Inflammatory macrophage treated with lipopolysaccharide for 1 hour (primary cell): Measurements from ENCODE around the gene UMODL1.

ENCODE experiments used
- DNase-seq, 2 donors: peaks; one replicate each; pipeline ENCODE4 v3.0.0-alpha.2; 2020 to 2022

The UMODL1 gene

DNA sequence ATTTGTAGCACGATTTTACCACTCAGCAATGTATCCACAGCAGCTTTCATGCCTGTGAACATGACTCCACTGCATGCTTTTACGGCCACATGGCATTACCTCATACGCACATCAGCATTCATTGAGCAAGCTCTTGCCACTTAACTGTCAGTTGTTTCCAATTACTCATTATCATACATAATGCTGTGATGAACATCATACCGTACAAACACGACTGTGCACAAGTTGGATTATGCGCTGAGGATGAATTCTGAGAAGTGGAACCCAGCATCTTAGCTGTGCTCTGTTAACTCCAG, 9.6 kb downstream of the UMODL1 start:
- peak; percentile 89 to 95 for DNase-seq

DNA sequence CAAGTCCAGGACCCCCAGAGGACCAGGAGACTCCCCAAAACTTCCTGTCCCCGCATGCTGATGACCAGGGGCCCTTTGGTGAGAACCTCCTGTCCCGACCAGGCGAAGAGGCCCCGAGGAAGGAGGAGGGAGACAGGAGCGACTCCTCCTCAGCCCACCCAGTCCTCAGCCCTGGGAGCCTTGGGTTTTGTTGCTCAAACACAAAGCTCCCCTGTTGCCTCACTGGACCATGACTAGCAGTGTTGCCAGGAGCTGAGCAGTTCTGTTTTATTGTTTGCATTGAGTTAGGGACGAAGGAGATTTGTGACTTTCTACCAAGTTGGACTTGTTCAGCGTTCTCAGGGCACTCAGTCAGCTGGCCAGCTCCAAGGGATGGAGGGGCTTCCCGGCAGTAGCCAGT, 10.0 kb downstream of the UMODL1 start:
- DNase-seq, result peak; percentile 77 to 93

DNA sequence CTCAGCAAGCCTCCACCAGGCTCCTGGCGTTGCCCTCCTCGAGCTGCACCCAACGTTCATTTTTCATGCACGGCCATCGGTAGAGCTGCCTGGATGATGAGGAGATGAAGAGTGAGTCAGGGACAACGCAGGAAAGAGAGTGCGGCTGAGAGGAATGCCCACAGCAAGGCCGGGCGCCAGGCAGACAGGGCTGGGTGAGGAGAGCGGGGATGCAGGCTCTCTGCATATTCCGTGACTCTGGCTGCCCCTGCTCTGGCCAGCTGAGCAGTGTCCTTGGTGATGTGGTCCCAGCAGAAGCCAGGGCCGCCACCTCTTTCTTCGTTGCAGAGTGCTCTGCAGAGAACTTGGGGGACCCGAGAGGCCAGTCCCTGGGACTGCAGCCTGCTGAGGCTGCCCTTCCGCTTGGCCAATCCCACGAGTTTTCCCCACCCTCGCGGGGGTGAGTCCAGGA, 10.8 kb downstream of the UMODL1 start:
- DNase-seq, result no peak

DNA sequence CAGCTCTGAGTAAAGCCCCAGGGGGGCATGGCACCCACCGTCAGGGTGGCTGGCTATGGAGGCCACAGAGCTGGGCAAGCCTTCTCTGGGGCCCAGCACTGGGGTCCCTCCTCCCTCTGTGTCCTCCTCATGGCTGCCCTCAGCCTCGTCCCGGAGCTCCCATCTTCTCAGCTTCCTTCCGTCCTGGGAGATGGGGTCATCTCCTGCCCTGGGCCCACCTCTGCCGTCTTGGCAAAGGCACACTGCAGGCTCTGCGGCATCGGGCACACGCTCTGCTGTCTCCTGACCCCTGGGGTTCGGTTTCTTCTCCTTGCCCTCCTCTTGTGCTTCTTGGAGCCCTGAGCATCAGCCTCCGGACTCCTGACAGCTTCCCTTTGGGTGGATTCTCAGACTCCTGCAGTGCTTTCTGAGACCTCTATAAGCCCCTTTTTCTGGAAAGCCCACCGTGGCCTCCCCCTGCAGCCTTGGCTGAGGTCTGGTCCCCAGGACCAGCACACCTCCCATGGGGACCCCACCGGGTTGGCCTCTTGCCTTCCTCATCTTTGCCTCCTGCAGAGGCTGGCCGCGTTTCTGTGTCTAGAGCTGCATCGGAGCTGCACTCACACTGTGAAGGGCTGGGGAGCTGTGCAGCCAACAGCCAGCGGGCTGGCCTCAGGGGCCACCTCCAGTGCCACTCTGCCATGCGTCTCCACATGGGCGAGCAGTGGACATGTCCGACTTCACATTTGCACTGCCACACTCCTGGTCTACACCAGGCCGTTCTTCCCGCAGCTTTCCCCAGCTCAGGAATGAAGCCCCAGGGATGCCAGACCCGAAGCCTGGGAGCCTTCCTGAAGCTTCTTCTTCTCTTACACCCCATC, 11.6 kb downstream of the UMODL1 start:
- no peak for DNase-seq

DNA sequence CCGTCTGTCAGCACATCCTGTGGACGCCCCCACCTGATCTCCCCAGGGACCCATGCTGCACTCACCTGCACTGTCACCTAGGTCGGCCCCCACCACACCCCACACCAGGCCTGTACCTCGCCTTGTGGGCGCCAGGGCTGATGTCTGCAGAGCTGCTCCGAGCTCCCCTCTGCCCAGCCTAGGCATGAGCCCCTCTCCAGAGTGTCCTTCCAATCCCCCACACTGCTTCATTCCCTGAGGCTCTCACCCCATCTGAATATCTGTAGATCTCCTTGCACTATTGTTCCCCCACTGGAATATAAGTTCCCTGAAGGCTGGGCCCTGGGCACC, 12.2 kb downstream of the UMODL1 start:
- DNase-seq, result no peak

DNA sequence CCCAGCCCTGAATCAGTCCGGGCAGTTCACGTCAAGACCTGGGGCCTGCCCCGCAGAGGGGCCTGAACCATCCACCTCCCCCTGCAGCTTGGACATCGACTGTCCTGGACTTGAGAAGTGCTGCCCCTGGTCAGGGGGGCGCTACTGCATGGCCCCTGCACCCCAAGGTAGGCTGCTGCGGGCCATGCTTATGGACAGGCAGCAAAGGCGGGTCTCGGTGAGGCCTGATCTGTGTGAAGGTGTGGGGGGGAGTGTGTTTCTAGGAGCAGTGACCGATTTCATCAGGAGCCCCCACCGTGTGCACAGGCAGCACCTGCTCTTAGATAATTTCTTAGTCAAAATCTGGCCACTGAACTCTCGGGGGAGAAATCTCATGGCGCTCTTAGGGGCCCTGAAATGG, 13.0 kb downstream of the UMODL1 start:
- no peak for DNase-seq

DNA sequence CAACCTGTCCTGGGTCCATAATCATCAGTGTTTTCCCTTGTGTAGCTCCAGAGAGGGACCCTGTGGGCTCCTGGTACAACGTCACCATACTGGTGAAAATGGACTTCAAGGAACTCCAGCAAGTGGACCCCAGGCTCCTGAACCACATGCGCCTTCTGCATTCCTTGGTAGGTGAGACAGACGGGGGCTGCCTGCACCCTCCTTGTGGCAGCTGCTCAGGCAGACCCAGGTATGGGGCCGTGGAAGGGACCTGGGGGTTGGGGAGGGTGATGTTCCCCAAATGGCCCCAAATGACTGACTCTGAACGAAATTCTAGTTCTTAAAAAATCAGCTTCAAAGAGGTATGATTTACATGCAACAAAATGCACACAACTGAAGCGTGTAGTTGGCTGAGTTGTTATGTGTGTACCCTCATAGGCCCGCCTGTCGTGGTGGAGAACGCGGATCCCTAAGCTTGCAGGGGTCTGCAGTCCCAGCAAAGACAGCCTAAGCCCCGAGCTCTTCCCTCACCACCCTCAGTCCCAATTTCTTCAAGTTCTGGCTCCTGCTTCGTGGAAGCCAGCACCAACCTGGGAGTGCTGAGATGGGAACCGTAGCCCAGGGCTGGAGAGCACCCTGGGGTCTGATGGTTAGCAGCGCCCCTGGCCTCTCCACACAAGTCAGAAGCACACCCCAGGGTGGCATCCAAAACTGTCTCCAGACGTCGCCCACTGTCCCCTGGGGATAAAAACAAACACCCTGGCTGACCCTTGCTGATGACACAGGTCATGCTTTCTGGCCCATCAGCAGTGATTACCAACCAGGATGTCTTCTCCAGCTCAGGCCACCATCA, 14.3 kb downstream of the UMODL1 start:
- DNase-seq, result no peak

DNA sequence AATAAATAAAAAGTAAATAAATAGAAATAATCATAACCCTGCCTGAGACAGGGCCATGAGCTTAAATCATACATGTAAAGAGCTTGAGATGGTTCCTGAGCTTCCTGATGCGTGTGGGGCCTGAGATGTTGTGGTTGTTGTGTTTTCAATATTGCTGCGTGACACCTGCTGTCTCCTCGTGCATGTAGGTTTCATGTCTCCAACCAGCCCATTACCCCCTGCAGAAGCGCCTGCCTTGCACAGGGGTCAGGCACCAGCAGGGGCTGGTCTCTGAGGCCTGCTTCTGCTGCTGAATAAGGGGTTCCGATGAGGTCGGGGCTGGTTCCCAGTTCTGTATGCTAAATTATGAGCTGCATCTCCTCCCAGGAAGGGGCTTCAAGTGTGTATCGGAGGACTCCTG, 15.9 kb downstream of the UMODL1 start:
- no peak for DNase-seq

DNA sequence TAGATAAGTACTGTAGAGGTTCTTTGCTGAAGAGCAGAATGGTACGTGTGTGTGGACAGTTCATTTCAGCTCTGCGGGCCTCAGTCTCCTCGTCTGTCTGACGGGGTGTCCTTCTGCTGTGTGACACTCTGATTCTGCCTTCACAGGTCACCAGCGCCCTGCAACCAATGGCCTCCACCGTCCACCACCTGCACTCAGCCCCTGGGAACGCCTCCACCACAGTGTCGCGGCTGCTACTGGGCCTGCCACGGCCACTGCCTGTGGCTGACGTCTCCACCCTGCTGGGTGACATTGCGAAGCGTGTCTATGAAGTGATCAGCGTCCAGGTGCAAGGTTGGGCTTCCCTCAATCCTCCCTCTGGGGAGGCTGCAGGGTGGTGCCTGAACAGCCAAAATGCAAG, 17.0 kb downstream of the UMODL1 start:
- DNase-seq, result no peak

DNA sequence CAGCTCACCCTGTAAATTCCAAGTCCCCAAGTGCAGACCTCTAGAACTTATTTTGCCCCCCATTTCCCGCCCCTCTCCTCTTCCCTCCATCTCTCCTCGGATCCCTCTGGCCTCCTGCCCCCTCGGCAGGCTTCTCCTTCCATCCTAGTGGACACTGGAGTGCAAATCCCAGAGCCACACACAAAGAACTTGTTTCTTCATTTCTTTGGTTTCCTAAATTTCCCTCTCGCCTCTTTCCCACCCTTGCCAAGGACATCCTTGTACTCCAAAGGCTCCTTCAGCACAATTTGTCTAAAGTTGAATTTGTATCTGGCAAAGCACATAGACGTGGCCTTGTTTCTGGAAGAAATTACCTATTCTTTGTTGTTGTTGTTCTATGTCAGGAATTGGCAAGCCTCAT, 17.5 kb downstream of the UMODL1 start:
- DNase-seq, result no peak

DNA sequence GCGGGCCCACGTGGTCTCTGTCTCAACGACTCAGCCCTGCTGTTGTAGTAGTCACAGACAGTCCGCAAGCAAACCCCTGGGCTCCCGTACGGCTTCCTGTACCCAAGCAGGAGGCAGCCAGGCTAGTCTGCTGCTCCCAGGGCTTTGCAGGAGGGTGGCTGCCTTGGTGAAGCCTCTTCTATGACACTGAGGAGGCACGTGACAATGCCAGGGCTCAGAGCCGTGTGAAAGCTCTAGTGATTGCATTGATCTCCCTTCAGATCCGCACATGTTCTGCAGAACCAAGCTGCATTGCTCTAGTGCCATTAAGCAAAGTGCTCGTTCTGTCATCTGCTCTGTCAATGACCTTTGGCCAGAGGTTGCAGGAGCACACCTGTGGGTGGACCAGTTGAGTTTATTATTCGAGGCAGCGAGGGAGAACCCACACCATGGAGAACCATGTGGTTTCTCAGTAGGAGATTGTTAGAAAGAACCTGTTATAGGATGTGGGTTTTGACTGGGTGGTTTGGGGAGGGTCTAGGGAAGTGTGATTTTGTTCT, 18.0 kb downstream of the UMODL1 start:
- DNase-seq, result no peak

DNA sequence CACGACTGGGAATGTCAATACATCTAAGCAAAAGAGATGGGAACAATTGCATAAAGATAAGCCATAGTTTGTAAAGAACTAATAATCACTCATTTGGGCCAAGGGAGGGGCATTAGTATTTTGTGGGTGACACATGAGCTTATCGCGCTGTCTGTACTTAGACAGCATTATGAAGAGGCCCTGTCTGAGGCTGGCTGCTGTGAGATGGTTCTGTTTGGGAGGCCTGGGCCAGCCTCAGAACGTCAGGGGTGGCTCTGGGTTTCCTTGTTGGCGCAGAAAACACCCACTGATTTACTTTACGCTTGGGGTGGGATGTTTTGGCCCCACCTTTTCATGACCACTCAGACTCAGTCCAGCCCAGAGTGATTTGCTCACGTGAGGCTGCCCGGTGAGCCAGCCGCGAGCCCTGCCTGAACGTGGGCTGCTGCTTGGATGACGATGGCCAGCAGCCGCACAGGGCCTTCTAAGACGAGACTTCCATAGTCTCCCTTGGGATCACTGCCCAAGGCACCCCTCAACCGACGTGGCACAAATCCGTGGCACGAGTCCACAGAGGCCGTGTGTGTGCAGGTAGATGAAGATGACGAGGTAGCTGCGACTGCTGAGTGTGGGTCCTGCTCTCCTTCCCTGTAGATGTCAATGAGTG, 18.7 kb downstream of the UMODL1 start:
- no peak for DNase-seq

DNA sequence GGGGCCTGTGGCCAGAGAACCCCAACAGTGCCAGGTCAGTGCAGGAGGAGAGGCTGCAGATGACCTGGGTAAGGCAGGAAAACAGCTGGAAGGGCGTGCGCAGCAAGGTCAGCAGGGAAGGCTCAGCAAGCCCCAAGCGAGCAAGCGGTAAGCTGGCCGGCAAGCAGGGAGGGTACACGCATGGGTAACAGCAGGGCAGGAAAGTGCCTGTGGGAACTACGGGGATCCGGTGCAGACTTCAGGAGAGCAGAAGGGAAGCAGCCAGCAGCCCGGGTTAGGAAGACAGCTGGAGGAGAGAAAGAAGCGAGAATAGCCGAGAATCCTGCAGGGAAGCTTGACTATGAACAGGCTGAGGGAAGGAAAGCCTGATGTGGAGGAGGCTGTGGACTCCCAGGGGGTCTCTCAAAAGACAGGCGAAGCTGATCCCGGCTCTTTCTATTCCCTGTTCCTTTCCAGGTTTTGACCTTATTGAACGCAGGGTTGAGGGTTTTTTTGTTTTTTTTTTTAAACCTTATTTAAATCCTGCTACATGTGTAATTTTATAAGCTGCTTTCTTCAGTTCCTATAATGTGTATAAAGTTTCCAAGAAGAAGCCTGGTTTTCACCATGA, 20.9 kb downstream of the UMODL1 start:
- no peak for DNase-seq

DNA sequence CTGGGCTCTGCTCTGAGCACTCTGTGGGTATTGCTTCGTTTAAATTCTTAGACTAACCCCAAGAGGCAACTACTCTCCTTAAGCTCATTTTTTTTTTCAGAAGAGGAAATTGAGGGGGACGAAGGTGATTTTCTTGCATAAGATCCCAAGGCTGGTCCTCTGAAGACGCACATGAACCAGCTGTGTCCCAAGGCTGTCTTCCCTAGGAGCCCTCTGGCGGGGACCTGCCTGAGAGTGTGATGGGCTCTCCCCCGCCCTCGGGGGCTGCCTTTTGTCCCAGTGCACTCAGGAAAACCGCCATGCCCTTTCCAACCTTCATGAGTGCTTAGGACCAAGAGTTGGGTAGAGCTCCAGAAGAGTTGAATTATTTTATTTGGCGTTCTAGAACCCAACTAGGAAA, 21.7 kb downstream of the UMODL1 start:
- no peak for DNase-seq

DNA sequence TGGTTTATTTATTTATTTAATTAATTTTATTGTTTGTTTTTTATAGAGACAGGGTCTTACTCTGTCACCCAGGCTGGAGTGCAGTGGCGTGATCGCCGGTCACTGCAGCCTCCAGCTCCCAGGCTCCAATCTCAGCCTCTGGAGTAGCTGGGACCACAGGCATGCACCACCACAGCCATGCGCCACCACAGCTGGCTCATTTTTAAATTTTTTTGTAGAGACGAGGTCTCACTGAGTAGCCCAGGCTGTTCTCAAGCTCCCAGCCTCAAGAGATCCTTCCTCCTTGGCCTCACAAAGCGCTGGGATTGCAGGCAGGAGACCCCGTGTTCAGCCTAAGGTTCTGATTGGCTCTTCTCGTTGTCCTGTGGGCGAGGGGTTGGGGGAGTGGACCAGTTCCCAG, 22.1 kb downstream of the UMODL1 start:
- DNase-seq, result no peak

DNA sequence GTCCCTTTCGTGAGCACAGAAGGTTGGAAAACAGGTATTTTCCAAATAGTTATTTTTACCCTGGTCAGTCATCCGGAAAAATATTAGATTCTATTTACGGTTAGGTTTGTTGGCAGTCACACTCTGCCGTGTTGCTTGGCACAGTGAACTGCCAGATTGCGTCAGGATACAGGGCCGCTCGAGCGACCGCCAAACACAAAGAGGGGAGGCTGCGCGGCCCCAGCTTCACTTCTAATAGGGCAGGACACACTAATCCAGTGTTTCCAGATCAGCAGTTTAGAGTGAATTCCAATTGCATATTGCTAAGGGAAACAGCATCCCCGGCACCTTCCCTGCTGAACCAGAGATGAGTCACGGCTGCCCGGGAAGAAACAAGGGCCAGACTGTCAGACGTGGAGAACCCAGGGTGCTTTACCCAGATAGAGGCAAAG, 22.9 kb downstream of the UMODL1 start:
- no peak for DNase-seq

DNA sequence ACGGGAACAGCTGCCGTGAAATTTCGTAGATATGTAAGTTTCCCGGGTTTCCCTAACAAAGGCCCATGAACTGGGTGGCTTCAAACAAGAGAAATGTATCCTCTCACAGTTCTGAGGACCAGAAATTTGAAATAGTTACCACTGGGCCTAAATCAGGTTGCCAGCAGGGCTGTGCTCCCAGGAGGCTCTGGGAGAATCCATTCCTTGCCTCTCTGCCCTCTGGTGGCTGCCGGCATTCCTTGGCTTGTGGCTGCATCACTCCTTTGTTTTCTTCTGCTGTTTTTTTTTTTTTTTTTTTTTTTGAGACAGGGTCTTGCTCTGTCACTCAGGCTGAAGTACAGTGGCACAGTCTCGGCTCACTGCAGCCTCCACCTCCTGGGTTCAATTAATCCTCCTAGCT, 23.7 kb downstream of the UMODL1 start:
- DNase-seq, result no peak

DNA sequence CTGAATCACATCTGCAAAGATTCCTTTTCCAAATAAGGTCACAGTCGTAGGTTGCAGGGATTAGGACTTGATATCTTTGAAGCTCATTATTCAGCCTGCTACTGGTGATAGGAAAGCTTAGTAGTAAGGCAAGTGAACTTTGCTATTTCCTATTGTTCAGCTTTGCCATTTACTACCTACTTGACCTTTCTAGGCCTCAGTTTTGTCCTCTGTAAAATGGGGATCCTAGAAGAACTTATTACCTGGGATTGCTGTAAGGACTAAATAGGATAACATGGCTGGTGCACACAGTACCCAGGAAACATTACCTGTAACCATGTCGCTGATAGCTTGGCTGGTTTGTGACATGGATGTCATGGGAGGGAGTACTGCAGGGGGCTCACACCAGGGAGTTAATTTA, 24.5 kb downstream of the UMODL1 start:
- DNase-seq, result no peak

DNA sequence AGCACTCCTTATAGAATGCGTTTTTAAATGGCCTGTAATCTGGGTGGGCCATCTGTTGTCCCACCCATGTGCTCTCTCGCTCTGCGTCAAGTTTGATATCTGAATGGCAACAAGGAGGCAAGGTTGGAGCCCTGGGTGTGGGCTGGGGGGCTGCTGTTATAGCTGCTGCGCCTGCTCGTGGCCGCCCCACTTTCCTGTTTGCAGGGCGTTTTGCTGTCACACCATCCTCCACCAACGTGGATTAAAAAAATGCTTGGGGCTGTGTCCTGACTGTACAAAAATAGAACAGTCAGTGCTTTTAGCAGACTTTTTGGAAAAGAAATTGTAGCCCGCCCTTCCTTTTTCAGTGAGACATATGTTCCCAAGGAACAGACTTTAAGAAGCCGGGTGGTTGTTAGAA, 25.4 kb downstream of the UMODL1 start:
- no peak for DNase-seq

DNA sequence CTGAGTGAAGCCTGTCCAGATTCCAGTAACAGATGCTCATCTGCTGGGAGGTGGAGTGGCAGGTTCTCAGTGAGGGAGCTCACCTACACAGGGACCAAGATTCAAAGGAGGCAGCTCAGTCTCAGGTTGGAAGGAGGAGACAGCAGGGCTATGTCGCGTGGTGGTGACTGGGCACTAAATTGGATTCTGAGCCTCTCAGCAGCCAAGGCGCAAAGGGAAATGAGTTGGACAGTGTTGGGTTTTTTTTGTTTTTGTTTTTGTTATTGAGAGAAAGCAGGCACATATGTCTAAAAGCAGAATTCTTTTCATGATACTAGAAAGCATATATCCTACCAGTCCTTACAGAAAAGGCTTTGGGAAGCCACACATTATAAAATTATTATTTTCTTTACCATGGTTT, 26.2 kb downstream of the UMODL1 start:
- no peak for DNase-seq

DNA sequence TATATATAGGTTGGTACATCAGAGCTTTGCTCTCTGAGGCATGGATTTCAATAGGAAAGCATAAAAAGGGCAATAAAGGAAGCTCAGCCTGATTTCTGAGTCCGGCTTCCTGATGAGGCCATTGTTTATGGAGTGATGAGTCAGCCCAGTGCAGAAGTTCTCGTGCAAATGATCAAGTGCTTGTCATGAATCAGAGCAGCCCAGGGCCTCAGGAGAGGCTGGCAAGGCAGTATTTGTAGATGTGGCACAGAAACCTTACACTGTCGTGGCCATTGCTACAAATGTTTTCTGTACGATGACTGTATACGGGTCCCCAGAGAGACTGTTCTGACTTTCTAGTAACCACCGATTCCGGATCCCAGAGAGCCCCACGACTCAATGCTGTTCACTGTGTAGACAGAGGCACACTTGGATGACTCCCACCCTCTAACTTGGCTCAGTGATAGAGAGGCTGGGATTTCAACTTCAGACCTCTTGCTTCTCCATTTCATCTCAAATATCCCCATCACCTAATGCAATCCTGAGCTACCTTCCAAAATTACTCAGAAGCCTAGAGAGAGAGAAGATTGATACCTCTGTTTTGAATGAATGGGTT, 26.8 kb downstream of the UMODL1 start:
- peak; percentile 86 to 94 for DNase-seq

DNA sequence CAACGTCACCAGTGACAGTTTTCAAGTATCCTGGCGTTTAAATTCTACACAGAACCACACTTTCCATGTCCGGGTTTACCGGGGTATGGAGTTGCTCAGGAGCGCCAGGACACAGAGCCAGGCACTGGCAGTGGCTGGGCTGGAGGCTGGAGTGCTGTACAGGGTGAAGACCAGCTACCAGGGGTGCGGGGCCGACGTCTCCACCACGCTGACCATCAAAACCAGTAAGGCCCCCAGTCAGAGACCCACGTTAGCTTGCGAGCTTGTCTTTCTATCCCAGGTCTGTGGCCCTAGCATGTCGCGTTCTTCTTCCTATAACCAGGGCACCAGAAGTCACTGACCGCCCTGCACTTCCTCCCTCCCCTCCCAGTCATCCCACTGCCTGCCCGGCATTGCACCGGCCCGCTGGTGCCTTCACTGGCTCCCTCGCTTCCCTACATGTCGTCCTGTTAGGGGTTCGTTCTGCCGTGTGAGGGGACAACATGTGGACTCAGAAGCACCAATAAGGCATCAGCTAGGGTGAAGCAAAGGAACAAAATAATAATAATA, 27.9 kb downstream of the UMODL1 start:
- DNase-seq, result no peak

DNA sequence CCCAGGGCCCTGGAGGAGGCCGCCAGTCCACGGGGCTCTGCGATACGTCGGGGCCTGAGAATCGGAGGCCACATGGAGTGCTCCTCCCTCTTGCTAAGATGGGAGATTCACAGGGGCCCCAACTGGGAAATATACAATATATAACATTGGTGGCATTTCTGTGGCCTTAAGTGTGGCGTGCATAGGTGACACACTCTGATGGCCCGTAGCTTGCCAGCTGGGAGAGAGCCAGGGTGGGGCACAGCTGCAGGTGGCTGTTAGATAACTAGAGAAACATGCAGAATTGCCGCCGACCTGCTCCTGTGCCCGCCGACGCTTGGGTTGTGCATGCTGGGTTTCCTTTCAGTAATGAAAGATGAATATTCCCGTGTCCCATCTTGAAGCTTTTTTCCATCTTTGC, 30.1 kb downstream of the UMODL1 start:
- DNase-seq, result no peak
